HepG2 (cell line): ENCODE data around the gene EPHA2. TPM values are rescaled to one million over a fixed set of nuclear protein-coding genes. Genes with fewer than 3 reads are reported as not detected.

ENCODE experiments used
- AFF4 ChIP-seq: sonication (generic); formaldehyde crosslinking; IDR thresholded peaks from 2 replicates; pipeline ENCODE4 v1.4.0; 2020; ENCODE audit warnings: missing genetic modification reagents
- ARNT ChIP-seq: fragments of 450-650 bp; IDR thresholded peaks from 2 replicates; pipeline ENCODE4 v1.6.1; 2017
- ATM ChIP-seq: fragments of 450-650 bp; IDR thresholded peaks from 2 replicates; pipeline ENCODE4 v1.7.1; 2017; ENCODE audit warnings: mild to moderate bottlenecking, borderline replicate concordance
- ETV5 ChIP-seq: IDR thresholded peaks from 2 replicates; pipeline ENCODE4 v1.6.1; 2018; ENCODE audit warnings: missing biosample characterization, missing genetic modification reagents, inconsistent platforms, borderline replicate concordance
- FOXP4 ChIP-seq: sonication (generic); formaldehyde crosslinking; IDR thresholded peaks from 2 replicates; pipeline ENCODE4 v1.4.0; 2020; ENCODE audit warnings: missing genetic modification reagents
- HOXA7 ChIP-seq: sonication (generic); formaldehyde crosslinking; IDR thresholded peaks from 2 replicates; pipeline ENCODE4 v1.8.1; 2022; ENCODE audit warnings: mild to moderate bottlenecking, missing genetic modification reagents, moderate library complexity
- MAFF ChIP-seq: IDR thresholded peaks from 2 replicates; pipeline ENCODE4 v1.6.1; 2011; ENCODE audit warnings: low read depth, low read length, improper control_type of control experiment
- NFIB ChIP-seq: sonication (generic); formaldehyde crosslinking; IDR thresholded peaks from 2 replicates; pipeline ENCODE4 v1.9.0; 2021; ENCODE audit warnings: missing genetic modification reagents, mild to moderate bottlenecking, borderline replicate concordance
- NFYC ChIP-seq: IDR thresholded peaks from 2 replicates; pipeline ENCODE4 v1.6.1; 2016; ENCODE audit warnings: missing genetic modification reagents, missing compliant biosample characterization
- RBAK ChIP-seq: sonication (generic); formaldehyde crosslinking; IDR thresholded peaks from 2 replicates; pipeline ENCODE4 v1.5.1; 2020; ENCODE audit warnings: mild to moderate bottlenecking, missing genetic modification reagents
- RFX1 ChIP-seq: fragments of 450-650 bp; IDR thresholded peaks from 2 replicates; pipeline ENCODE4 v1.6.1; 2017
- SNAPC2 ChIP-seq: sonication (generic); formaldehyde crosslinking; IDR thresholded peaks from 2 replicates; pipeline ENCODE4 v1.8.1; 2022; ENCODE audit warnings: mild to moderate bottlenecking, missing genetic modification reagents
- SRY ChIP-seq: sonication (generic); formaldehyde crosslinking; IDR thresholded peaks from 2 replicates; pipeline ENCODE4 v1.8.0; 2022; ENCODE audit warnings: mild to moderate bottlenecking, missing genetic modification reagents
- THAP7 ChIP-seq: sonication (generic); formaldehyde crosslinking; IDR thresholded peaks from 2 replicates; pipeline ENCODE4 v1.8.1; 2023; ENCODE audit warnings: mild to moderate bottlenecking, missing genetic modification reagents
- ZNF10 ChIP-seq: sonication (generic); formaldehyde crosslinking; IDR thresholded peaks from 2 replicates; pipeline ENCODE4 v1.4.0; 2020; ENCODE audit warnings: mild to moderate bottlenecking, low read depth, missing genetic modification reagents, borderline replicate concordance
- ZNF121 ChIP-seq: sonication (generic); formaldehyde crosslinking; IDR thresholded peaks from 2 replicates; pipeline ENCODE4 v1.5.0; 2020; ENCODE audit warnings: mild to moderate bottlenecking, missing genetic modification reagents
- ZNF329 ChIP-seq: sonication (generic); formaldehyde crosslinking; IDR thresholded peaks from 2 replicates; pipeline ENCODE4 v1.9.0; 2021; ENCODE audit warnings: low read depth, mild to moderate bottlenecking, missing genetic modification reagents
- ZNF468 ChIP-seq: sonication (generic); formaldehyde crosslinking; IDR thresholded peaks from 2 replicates; pipeline ENCODE4 v1.8.0; 2022; ENCODE audit warnings: mild to moderate bottlenecking, moderate library complexity, missing genetic modification reagents
- ZNF503 ChIP-seq: sonication (generic); formaldehyde crosslinking; IDR thresholded peaks from 2 replicates; pipeline ENCODE4 v1.4.0; 2020; ENCODE audit warnings: missing genetic modification reagents
- ZNF563 ChIP-seq: sonication (generic); formaldehyde crosslinking; IDR thresholded peaks from 2 replicates; pipeline ENCODE4 v1.8.0; 2022; ENCODE audit warnings: mild to moderate bottlenecking, moderate library complexity, missing genetic modification reagents
- ZNF580 ChIP-seq: IDR thresholded peaks from 2 replicates; pipeline ENCODE4 v1.6.1; 2016; ENCODE audit warnings: low read depth, borderline replicate concordance
- ZNF598 ChIP-seq: sonication (generic); formaldehyde crosslinking; IDR thresholded peaks from 2 replicates; pipeline ENCODE4 v1.5.1; 2020; ENCODE audit warnings: mild to moderate bottlenecking, missing genetic modification reagents, borderline replicate concordance
- polyA plus RNA-seq, 8 experiments: library from polyadenylated mRNA; depleted of rRNA in 3 of 8; stranded (reverse) in 7 of 8; unstranded in 1 of 8; fragments of >200 nt; fragmentation: Illumina TruSeq in 4 of 8; extraction: Trizol in 4 of 8; gene quantifications; 2 replicates each; pipeline versions ENCODE4 v1.2.1 to v1.2.3, GENCODE V29; 2011 to 2016; ENCODE audit warnings: low read depth in 4 of 8, missing spikeins in 1 of 8, mixed read lengths in 1 of 8; ENCODE audit not compliant: insufficient read depth in 1 of 8
- total RNA-seq, 5 experiments: library from RNA; depleted of rRNA; stranded (reverse); fragments of >200 nt; fragmentation: Illumina TruSeq; extraction: Trizol; gene quantifications; 2 replicates each; pipeline ENCODE4 v1.2.3, GENCODE V29; 2016; ENCODE audit warnings: low read depth in 1 of 5

The EPHA2 gene
- total and polyA plus RNA-seq, 2 of the 13 experiments (the other 11 are each of a cell fraction or from before 2014, with no cell fraction given), result 33.6 to 53.6 TPM

GRCh38 chr1:16143566-16144324 lies 12.1 kb downstream of the EPHA2 start (continued):
- TF ChIP-seq ZNF580, result no peak; the same call in 1 of the 2 replicates
- no peak for TF ChIP-seq ARNT
- peak; percentile 95 for TF ChIP-seq FOXP4 (CRISPR knock-in tag)
- TF ChIP-seq RBAK (CRISPR knock-in tag), result no peak
- peak; percentile 65 for TF ChIP-seq ZNF563 (CRISPR knock-in tag)
- peak; percentile 93 for TF ChIP-seq ZNF503 (CRISPR knock-in tag)
- TF ChIP-seq ATM, result no peak
- TF ChIP-seq AFF4 (CRISPR knock-in tag), result no peak
- peak; percentile 100 for TF ChIP-seq ETV5
- no peak for TF ChIP-seq ZNF329 (CRISPR knock-in tag)
- TF ChIP-seq ZNF121 (CRISPR knock-in tag), result no peak; the same call in 1 of the 2 replicates
- TF ChIP-seq THAP7 (CRISPR knock-in tag), result no peak; the same call in 1 of the 2 replicates
- TF ChIP-seq HOXA7 (CRISPR knock-in tag), result no peak
- TF ChIP-seq NFIB (CRISPR knock-in tag), result no peak
- no peak for TF ChIP-seq SRY (CRISPR knock-in tag)
- no peak for TF ChIP-seq MAFF
- 0 out of 2 replicates have a peak, but pooled peaks have one; percentile 36 for TF ChIP-seq SNAPC2 (CRISPR knock-in tag)
- TF ChIP-seq ZNF468 (CRISPR knock-in tag), result no peak
- TF ChIP-seq ZNF10 (CRISPR knock-in tag), result no peak
- TF ChIP-seq RFX1, result no peak
- no peak for TF ChIP-seq ZNF598 (CRISPR knock-in tag)
- TF ChIP-seq NFYC (CRISPR knock-in tag), result peak; percentile 10; the same call in 1 of the 2 replicates
- TF ChIP-seq, all 625 proteins: peak for 254
